H1 (cell line): ENCODE data around the gene TNRC6C. TPM values are rescaled to one million over a fixed set of nuclear protein-coding genes. Genes with fewer than 3 reads are reported as not detected.

Experiments
- CTCF ChIA-PET: fragments of 300-600 bp; sonication (Branson Sonifier 250); formaldehyde crosslinking; loops from one replicate; lab custom pipeline; 2021; ENCODE audit not compliant: partially characterized antibody; lab: Charles Lee
- POLR2A ChIA-PET: fragments of 300-600 bp; sonication (Branson Sonifier 250); formaldehyde crosslinking; loops from one replicate; lab custom pipeline; 2021; ENCODE audit warnings: inconsistent platforms; ENCODE audit not compliant: partially characterized antibody; lab: Charles Lee
- DNase-seq, 2 experiments: peaks; one replicate each; pipeline versions ENCODE4 v3.0.0 to v3.0.0-alpha.2; 2010 to 2022; ENCODE audit warnings: low spot score in 2 of 2, low read depth in 1 of 2, mixed read lengths in 1 of 2
- FAIRE-seq: peaks from 2 replicates; lab custom pipeline; 2011; peaks lifted over from hg19 to GRCh38; lab: Jason Lieb, UNC
- H2AFZ ChIP-seq: 2 replicates; pipeline ENCODE4 v1.8.1; 2012; ENCODE audit warnings: low read length, inconsistent platforms
- H2AK5ac ChIP-seq: 2 replicates; pipeline ENCODE4 v1.6.1; 2013; ENCODE audit warnings: low read depth, low read length
- H2BK120ac ChIP-seq: replicated peaks from 2 replicates; pipeline ENCODE3; 2013; ENCODE audit warnings: low read depth, low read length, inconsistent platforms
- H2BK12ac ChIP-seq: 2 replicates; pipeline ENCODE4 v1.6.1; 2013; ENCODE audit warnings: low read depth, low read length
- H2BK15ac ChIP-seq: 2 replicates; pipeline ENCODE4 v1.6.1; 2013; ENCODE audit warnings: low read length
- H2BK20ac ChIP-seq: 2 replicates; pipeline ENCODE4 v1.6.1; 2013; ENCODE audit warnings: low read length
- H2BK5ac ChIP-seq: 2 replicates; pipeline ENCODE4 v1.6.1; 2013; ENCODE audit warnings: low read depth, low read length
- H3K14ac ChIP-seq: 2 replicates; pipeline ENCODE4 v1.6.1; 2013; ENCODE audit warnings: inconsistent platforms; ENCODE audit not compliant: insufficient read length
- H3K18ac ChIP-seq: 2 replicates; pipeline ENCODE4 v1.6.1; 2013; ENCODE audit warnings: low read length; ENCODE audit errors: extremely low read depth
- H3K23ac ChIP-seq: 2 replicates; pipeline ENCODE4 v1.6.1; 2013; ENCODE audit warnings: inconsistent platforms; ENCODE audit not compliant: insufficient read length
- H3K23me2 ChIP-seq: 2 replicates; pipeline ENCODE4 v1.6.1; 2013; ENCODE audit warnings: low read depth, low read length
- H3K27ac ChIP-seq: 2 replicates; pipeline ENCODE4 v1.6.1; 2011; ENCODE audit warnings: low read depth, low read length, inconsistent platforms
- H3K27me3 ChIP-seq, 4 experiments: replicated peaks in 1 of 4; 1 replicate in 1 of 4; 2 replicates in 3 of 4; pipeline versions ENCODE4 v1.6.1 to v1.8.1; 2011 to 2013; ENCODE audit warnings: low read length in 3 of 4, mild to moderate bottlenecking in 3 of 4, inconsistent platforms in 2 of 4, mixed read lengths in 2 of 4, moderate library complexity in 1 of 4; ENCODE audit not compliant: control insufficient read depth in 3 of 4, insufficient read depth in 3 of 4; ENCODE audit errors: extremely low read depth in 1 of 4
- H3K36me3 ChIP-seq, 4 experiments: 2 replicates each; pipeline versions ENCODE4 v1.6.1 to v1.8.1; 2011 to 2013; ENCODE audit warnings: mild to moderate bottlenecking in 4 of 4, low read length in 3 of 4, moderate library complexity in 2 of 4, control low read depth in 1 of 4, inconsistent platforms in 1 of 4; ENCODE audit not compliant: insufficient read depth in 4 of 4, control insufficient read depth in 2 of 4
- H3K4ac ChIP-seq: replicated peaks from 2 replicates; pipeline ENCODE3; 2013; ENCODE audit warnings: low read length, low read depth, mixed read lengths, inconsistent platforms; ENCODE audit not compliant: insufficient read length
- H3K4me1 ChIP-seq, 4 experiments: replicated peaks in 1 of 4; 1 replicate in 1 of 4; 2 replicates in 3 of 4; pipeline versions ENCODE4 v1.6.1 to v1.8.1; 2011 to 2013; ENCODE audit warnings: low read length in 3 of 4, inconsistent platforms in 2 of 4, mixed read lengths in 1 of 4; ENCODE audit not compliant: insufficient read depth in 4 of 4, control insufficient read depth in 3 of 4
- H3K4me2 ChIP-seq, 2 experiments: 2 replicates each; pipeline versions ENCODE4 v1.6.1 to v1.8.1; 2011 to 2013; ENCODE audit warnings: low read depth in 2 of 2, low read length in 2 of 2, control low read depth in 1 of 2, inconsistent platforms in 1 of 2, mild to moderate bottlenecking in 1 of 2; ENCODE audit not compliant: insufficient read depth in 1 of 2
- H3K4me3 ChIP-seq, 4 experiments: fragments of 200-600, 300-600 bp in 1 of 4; sonication (generic), shearing (Covaris generic), sonication (Bioruptor Twin) in 1 of 4; 2 replicates each; pipeline versions ENCODE4 v1.5.1 to v1.8.1; 2011 to 2016; ENCODE audit warnings: low read length in 4 of 4, low read depth in 3 of 4, control low read depth in 2 of 4, inconsistent platforms in 2 of 4, mild to moderate bottlenecking in 2 of 4, mixed read lengths in 1 of 4, moderate library complexity in 1 of 4; ENCODE audit not compliant: insufficient read depth in 2 of 4; ENCODE audit errors: extremely low read depth in 1 of 4
- H3K56ac ChIP-seq: replicated peaks from 2 replicates; pipeline ENCODE3; 2013; ENCODE audit warnings: low read depth, mild to moderate bottlenecking, mixed read lengths, low read length, inconsistent platforms; ENCODE audit not compliant: insufficient read length
- H3K79me1 ChIP-seq: 2 replicates; pipeline ENCODE4 v1.6.1; 2013; ENCODE audit warnings: low read depth, low read length, control low read depth
- H3K79me2 ChIP-seq, 2 experiments: 2 replicates each; pipeline versions ENCODE4 v1.6.1 to v1.8.1; 2012 to 2013; ENCODE audit warnings: low read length in 2 of 2, mild to moderate bottlenecking in 2 of 2, inconsistent platforms in 1 of 2; ENCODE audit not compliant: insufficient read depth in 2 of 2, control insufficient read depth in 1 of 2
- H3K9ac ChIP-seq, 4 experiments: replicated peaks in 1 of 4; 1 replicate in 1 of 4; 2 replicates in 3 of 4; pipeline versions ENCODE4 v1.6.1 to v1.8.1; 2011 to 2013; ENCODE audit warnings: low read depth in 3 of 4, low read length in 3 of 4, control low read depth in 2 of 4, mild to moderate bottlenecking in 2 of 4, moderate library complexity in 2 of 4, inconsistent platforms in 1 of 4; ENCODE audit errors: extremely low read depth in 1 of 4
- H3K9me3 ChIP-seq, 2 experiments: 2 replicates each; pipeline versions ENCODE4 v1.6.1 to v1.8.1; 2012 to 2013; ENCODE audit warnings: mild to moderate bottlenecking in 2 of 2, moderate library complexity in 2 of 2, control low read depth in 1 of 2, inconsistent platforms in 1 of 2, low read depth in 1 of 2, low read length in 1 of 2, mixed read lengths in 1 of 2; ENCODE audit not compliant: insufficient read depth in 2 of 2
- H4K20me1 ChIP-seq, 2 experiments: replicated peaks in 1 of 2; 2 replicates each; pipeline versions ENCODE3 to v1.8.1; 2011 to 2013; ENCODE audit warnings: inconsistent platforms in 2 of 2, low read length in 2 of 2, mild to moderate bottlenecking in 1 of 2; ENCODE audit not compliant: insufficient read depth in 2 of 2, control insufficient read depth in 1 of 2
- H4K5ac ChIP-seq: 2 replicates; pipeline ENCODE4 v1.6.1; 2013; ENCODE audit warnings: low read length, low read depth, mixed read lengths, inconsistent platforms; ENCODE audit not compliant: insufficient read length
- H4K8ac ChIP-seq: 2 replicates; pipeline ENCODE4 v1.8.0; 2013; ENCODE audit warnings: mild to moderate bottlenecking, moderate library complexity, low read length, inconsistent platforms; ENCODE audit not compliant: insufficient read depth; ENCODE audit errors: extremely low read depth
- H4K91ac ChIP-seq: replicated peaks from 2 replicates; pipeline ENCODE3; 2013; ENCODE audit warnings: low read length, mixed read lengths, inconsistent platforms; ENCODE audit not compliant: insufficient read length
- BRCA1 ChIP-seq: IDR thresholded peaks from 2 replicates; pipeline ENCODE4 v1.6.1; 2012; ENCODE audit warnings: low read depth, low read length, improper control_type of control experiment
- HDAC2 ChIP-seq, 2 experiments: fragments of 300-600 bp in 1 of 2; sonication (generic) in 1 of 2; IDR thresholded peaks; 2 replicates each; pipeline ENCODE4 v1.6.1; 2011 to 2012; ENCODE audit warnings: low read depth in 2 of 2, low read length in 2 of 2, mild to moderate bottlenecking in 2 of 2, moderate library complexity in 2 of 2, borderline replicate concordance in 1 of 2, inconsistent platforms in 1 of 2
- RNF2 ChIP-seq: fragments of 200-900, 300-1000 bp; sonication (generic); IDR thresholded peaks from 2 replicates; pipeline ENCODE4 v1.7.1; 2016; ENCODE audit warnings: borderline replicate concordance, low read depth, mild to moderate bottlenecking, antibody characterized with exemption, low read length; ENCODE audit not compliant: poor library complexity, severe bottlenecking; ENCODE audit errors: missing control alignments
- SP2 ChIP-seq: IDR thresholded peaks from 2 replicates; pipeline ENCODE4 v1.6.1; 2012; ENCODE audit warnings: mild to moderate bottlenecking, low read length, inconsistent platforms
- YY1 ChIP-seq: IDR thresholded peaks from 2 replicates; pipeline ENCODE4 v1.6.1; 2011; ENCODE audit warnings: low read depth, mild to moderate bottlenecking, low read length
- WGBS, 2 experiments: shearing (Covaris generic) in 1 of 2; methylation state at CpG; one replicate each; pipeline versions ENCODE4 v1.1.6 to v1.1.7; 2013 to 2015; ENCODE audit warnings: low lambda C conversion rate in 2 of 2, mixed read lengths in 2 of 2, inconsistent platforms in 1 of 2, low coverage in 1 of 2, missing lambda C conversion rate in 1 of 2; ENCODE audit not compliant: insufficient replicate concordance in 2 of 2, insufficient coverage in 1 of 2, insufficient read length in 1 of 2; ENCODE audit errors: extremely low coverage in 1 of 2, missing lambda C conversion rate in 1 of 2; 5-methylcytosine and 5-hydroxymethylcytosine counted together
- polyA plus RNA-seq, 7 experiments: library from polyadenylated mRNA; depleted of rRNA in 3 of 7; stranded (reverse) in 5 of 7; unstranded in 2 of 7; fragments of >200 nt in 5 of 7; fragments of 200-250 nt in 2 of 7; gene quantifications; 1 replicate in 5 of 7; 2 replicates in 1 of 7; 4 replicates in 1 of 7; pipeline versions ENCODE4 v1.2.1 to v1.2.3, GENCODE V29; 2011 to 2013; ENCODE audit warnings: missing spikeins in 2 of 7, mixed read lengths in 2 of 7
- total RNA-seq: library from RNA; stranded (reverse); fragmentation: NEBNext Ultra II Directional; extraction: Animal tissue kit (Norgen Biotek cat#: 25700); gene quantifications from 2 replicates; pipeline ENCODE4 v1.2.1, GENCODE V29; 2021
- TF ChIP-seq, protein P1 (sequence below): IDR thresholded peaks from 2 replicates; pipeline ENCODE4 v1.6.1; 2012; ENCODE audit warnings: low read length, inconsistent platforms

The TNRC6C gene
- total and polyA plus RNA-seq, 2 of the 8 experiments (the other 6 are each of a cell fraction or from before 2014, with no cell fraction given): 2.8 to 28.9 TPM

DNA sequence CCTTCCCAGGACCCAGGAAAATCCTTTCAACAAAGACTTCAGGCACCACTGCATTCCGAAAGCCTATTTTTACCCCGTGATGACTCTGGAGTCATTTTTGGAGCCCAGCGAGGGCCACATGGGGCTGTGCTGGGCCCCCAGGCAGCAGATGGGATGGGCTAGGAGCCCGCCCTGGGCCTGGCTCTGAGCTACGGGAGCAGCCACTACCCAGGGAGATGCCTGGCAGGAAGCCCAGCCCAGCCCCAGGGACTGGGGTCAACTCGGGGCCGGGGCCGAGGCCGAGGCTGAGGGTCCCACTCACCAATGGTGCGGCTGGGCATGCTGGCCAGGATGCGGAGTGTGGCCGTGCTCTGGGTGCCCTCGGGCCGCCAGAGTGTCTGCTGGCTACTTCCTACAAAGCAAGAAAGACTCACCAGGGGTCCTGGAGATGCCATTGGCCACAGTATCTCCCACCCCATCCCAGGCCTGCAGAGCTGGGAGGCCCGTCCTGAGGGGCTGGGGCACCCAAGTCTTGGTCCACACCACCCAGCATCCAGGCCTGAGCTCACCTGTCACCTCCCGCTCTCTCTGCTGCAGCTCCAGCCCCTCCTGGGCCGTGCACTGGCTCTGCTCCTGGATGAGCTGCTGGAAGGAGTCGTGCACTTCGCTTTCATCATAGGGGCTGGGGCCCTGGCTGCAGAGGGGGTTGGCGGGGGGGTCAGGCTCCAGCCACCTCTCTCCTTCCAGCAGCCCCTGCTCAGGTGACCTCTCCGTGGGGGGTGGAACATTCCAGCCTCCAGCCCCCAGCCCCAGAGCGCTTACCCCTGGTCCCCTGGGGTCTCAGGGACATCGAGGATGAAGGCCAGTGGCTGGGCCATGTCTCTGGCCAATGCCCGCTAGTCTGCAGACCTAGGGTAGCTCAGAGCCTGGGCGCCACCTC lies 167.7 kb downstream of the TNRC6C start:
- Histone ChIP-seq H3K18ac (no peak overlapping the region; the same call in 1 of the 2 replicates), H2BK120ac (no peak overlapping the region), H4K20me1 (peaks cover 4 to 19% of the 10 kb centered on the region in 2 experiments), H3K4me1 (peaks cover 0 to 23% (median 17%) of the 10 kb centered on the region in 4 experiments; a peak in 6 of 7 replicates), H3K27ac (no peak overlapping the region), H2BK20ac (no peak overlapping the region), H3K23me2 (peaks cover 14% of the 10 kb centered on the region), H4K91ac (no peak overlapping the region), H3K79me2 (no peaks in the 10 kb centered on the region), H3K56ac (no peak overlapping the region), H2AFZ (no peak overlapping the region), H3K4me2 (peak overlapping the region in 1 of 2 experiments; percentile 56; a peak in 1 of 4 replicates), H3K14ac (no peak overlapping the region), H3K4me3 (no peak overlapping the region), H2AK5ac (no peak overlapping the region), H3K27me3 (peaks cover 0 to 6% (median 5%) of the 10 kb centered on the region in 4 experiments; a peak in 5 of 7 replicates), H3K79me1 (peaks cover 3% of the 10 kb centered on the region), H3K9me3 (no peaks in the 10 kb centered on the region), H3K9ac (no peak overlapping the region), H3K23ac (no peak overlapping the region), H4K8ac (peak overlapping the region; percentile 71), H2BK12ac (0 out of 2 replicates have a peak overlapping the region, but pooled peaks have one; percentile 39), H3K36me3 (peaks cover 2 to 31% (median 12%) of the 10 kb centered on the region in 4 experiments; a peak in 5 of 8 replicates), H2BK5ac (peak overlapping the region; percentile 55; the same call in 1 of the 2 replicates), H4K5ac (no peak overlapping the region), H2BK15ac (no peak overlapping the region; the same call in 1 of the 2 replicates), H3K4ac (peak overlapping the region; percentile 32)
- DNase-seq (no peak), FAIRE-seq (no peak)
- 85% methylated on average over 24 of the region's 25 CpGs; no CpG with 5 or more reads in 1 of the 2 experiments for WGBS, 2 experiments
- ChIA-PET POLR2A (interaction anchor here (0.9 to 2.8 kb wide), 8 partner anchors 9 to 61 kb away, joined by 3 to 10 read pairs (median 4); partner anchors contain the start of genes AFMID and TK1), CTCF (interaction anchor here (0.8 to 11.4 kb wide), 11 partner anchors 10 to 124 kb away, joined by 3 to 122 read pairs (median 5); partner anchors contain the start of genes AFMID and TK1)
- no peak for TF ChIP-seq YY1
- TF ChIP-seq, protein P1, sequence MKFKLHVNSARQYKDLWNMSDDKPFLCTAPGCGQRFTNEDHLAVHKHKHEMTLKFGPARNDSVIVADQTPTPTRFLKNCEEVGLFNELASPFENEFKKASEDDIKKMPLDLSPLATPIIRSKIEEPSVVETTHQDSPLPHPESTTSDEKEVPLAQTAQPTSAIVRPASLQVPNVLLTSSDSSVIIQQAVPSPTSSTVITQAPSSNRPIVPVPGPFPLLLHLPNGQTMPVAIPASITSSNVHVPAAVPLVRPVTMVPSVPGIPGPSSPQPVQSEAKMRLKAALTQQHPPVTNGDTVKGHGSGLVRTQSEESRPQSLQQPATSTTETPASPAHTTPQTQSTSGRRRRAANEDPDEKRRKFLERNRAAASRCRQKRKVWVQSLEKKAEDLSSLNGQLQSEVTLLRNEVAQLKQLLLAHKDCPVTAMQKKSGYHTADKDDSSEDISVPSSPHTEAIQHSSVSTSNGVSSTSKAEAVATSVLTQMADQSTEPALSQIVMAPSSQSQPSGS: no peak
- TF ChIP-seq SP2: no peak
- no peak for TF ChIP-seq BRCA1
- no peak for TF ChIP-seq HDAC2 (IDR thresholded peaks at IDR 0.05; ENCODE audit: borderline replicate concordance in 1 of 2, low read depth in 2 of 2, low read length in 2 of 2)
- TF ChIP-seq RNF2: no peak
